ENCODE data around the gene SLC6A18.
"Not testable (repeated sequence)": the region's sequence is repeated elsewhere in the genome, so short reads cannot be mapped to it uniquely, and the experiment has no call there.

SLC6A18 gene

GRCh38 chr5:1279443-1280151, 54.4 kb downstream of the SLC6A18 start:
- no peak for DNase-seq

DNA sequence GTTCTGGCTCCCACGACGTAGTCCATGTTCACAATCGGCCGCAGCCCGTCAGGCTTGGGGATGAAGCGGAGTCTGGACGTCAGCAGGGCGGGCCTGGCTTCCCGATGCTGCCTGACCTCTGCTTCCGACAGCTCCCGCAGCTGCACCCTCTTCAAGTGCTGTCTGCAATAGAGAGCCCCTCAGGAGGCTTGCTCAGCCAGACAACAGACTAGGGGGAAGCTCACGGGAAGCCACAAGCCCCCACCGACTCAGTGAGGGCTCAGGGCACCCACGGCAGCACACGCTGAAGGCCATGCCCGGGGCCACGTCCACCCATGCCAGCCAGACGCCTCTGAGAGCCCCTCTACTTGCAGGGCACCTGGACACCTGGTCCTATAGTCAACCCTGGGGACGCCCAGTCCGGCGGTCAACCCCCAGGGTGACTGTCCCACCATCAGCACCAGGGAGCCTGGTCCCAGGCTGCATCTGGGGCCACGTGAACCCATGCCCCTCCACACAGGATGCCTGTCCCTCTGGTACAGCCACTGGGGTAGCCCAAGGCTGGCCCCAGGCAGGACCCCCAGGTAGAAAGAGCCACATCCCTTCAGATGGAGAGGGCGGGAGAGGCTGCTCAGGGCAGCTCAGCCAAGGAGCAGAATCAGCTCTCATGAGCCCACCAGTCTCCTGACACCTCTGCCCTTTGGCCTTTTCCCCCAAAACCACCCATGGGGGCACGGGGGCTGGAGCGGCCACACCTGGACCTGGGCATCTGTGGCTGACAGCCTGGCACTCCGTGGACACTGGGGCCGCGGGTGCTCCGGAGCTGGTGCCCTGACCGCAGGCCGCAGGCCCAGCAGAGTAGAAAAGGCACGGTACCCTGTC, 55.2 kb downstream of the SLC6A18 start:
- DNase-seq = no peak

DNA sequence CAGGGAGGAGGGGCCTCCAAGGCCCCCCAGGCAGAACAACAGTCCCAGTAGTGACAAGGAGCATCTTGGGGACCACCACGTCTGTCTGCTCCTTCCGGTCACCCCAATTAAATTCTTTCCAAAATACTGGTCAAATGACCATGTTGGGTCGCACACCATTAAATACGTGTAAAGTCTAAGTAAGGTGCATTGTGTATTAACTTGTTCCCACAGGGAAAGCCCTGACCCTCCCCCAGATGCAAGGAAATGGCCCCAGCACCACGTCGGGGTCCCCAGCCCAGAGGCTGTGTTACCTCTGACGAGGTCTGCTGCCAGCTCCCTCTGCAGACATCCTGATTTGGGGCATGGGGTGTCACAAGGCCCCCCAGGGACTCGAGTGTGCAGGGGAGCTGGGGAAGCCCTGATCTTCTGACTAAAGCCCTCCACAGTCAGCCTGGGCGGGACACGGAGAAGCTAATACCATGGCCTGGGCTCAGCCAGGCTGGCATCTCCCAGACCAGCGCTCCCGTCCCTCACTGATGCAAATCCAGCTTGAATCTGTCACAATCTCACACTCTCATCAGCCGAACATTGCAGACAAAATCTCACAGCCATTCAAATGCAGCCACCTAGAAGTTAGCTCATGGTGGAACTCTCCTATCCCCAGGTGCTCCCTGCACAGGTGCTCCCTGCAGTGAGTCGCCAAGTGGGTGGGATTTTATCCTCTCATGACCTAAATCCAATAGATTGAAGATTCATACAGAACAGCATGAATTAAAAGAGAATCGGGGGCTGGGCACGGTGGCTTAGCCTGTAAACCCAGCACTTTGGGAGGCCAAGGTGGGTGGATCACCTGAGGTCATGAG, 56.1 kb downstream of the SLC6A18 start:
- DNase-seq = no peak

GRCh38 chr5:1282131-1282992, 57.2 kb downstream of the SLC6A18 start:
- DNase-seq = peak; percentile 0

DNA sequence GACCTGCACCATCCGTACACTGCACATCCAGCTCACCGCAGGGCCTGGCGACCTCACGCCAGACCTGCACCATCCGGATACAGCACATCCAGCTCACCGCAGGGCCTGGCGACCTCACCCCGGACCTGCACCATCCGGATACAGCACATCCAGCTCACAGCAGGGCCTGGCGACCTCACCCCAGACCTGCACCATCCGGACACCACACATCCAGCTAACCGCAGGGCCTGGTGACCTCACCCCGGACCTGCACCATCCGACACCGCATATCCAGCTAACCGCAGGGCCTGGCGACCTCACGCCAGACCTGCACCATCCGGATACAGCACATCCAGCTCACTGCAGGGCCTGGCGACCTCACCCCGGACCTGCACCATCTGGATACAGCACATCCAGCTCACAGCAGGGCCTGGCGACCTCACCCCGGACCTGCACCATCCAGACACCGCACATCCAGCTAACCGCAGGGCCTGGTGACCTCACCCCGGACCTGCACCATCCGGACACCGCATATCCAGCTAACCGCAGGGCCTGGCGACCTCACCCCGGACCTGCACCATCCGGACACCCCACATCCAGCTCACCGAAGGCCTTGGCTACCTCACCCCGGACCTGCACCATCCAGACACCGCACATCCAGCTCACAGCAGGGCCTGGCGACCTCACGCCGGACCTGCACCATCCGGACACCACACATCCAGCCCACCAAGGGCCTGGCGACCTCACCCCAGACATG, 58.0 kb downstream of the SLC6A18 start:
- DNase-seq = not testable (repeated sequence)

DNA sequence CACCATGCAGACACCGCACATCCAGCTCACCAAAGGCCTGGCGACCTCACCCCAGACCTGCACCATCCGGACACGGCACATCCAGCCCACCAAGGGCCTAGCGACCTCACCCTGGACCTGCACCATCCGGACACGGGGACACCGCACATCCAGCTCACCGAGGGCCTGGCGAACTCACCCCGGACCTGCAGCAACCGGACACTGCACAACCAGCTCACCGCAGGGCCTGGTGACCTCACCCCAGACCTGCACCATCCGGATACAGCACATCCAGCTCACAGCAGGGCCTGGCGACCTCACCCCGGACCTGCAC, 58.5 kb downstream of the SLC6A18 start:
- not testable (repeated sequence) for DNase-seq

GRCh38 chr5:1284336-1284970, 59.3 kb downstream of the SLC6A18 start:
- DNase-seq = not testable (repeated sequence)

GRCh38 chr5:1285141-1285540, 60.0 kb downstream of the SLC6A18 start:
- DNase-seq = no peak

DNA sequence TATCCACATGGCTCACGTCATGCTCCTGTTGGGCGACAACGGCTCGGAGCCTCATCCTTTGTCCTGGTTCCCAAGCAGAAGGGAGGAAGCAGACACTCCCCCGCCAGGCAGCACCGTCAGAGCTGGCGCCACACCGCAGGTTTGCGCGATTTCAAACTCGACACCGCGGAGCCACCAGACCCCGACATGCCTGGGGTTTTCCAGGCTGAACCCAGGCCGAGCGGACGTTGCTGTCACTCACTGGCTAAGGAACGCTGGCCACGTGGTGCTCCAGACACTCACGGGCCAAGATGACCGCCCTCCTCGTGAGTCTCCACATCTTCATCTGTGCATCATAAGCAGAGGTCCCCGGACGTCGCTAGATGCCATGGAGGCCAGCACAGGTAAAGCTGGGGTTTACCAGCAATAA, 60.7 kb downstream of the SLC6A18 start:
- no peak for DNase-seq

DNA sequence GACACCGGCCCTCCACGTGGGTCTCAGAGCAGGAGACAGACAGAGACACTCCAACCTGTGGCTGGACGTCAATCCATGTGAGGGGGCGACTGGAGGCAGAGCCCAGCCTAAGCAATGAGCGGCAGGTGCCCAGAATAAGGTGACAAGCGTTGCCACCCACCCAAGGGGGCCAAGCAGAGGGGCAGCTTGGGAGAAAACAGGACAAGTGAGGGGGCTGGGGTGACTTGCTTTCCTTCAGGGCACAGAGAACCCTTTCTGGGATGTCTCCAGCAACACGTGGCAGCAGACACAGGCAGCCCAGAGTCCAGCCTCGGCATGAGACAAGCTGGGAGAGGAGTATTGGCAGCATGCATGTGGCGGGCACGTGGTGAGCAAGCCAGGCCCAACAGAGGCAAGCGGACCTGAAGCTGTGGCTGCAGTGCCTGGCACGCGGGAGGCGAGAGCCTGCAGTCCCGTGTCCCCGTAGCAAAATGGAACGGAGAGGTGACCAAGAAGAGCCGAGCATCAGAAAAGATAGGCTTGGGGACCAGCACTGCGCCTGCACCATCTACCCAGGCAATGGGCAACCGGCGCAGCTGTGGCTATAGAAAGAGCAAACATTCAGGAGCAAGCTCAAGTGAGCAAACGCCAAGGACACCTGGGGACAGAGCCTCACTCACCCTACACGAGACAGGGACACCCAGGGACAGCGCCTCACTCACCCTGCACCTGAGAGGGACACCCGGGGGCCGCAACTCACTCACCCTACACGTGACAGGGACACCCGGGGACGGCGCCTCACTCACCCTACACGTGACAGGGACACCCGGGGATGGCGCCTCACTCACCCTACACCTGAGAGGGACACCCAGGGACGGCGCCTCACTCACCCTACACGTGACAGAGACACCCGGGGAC, 63.5 kb downstream of the SLC6A18 start:
- DNase-seq = no peak

DNA sequence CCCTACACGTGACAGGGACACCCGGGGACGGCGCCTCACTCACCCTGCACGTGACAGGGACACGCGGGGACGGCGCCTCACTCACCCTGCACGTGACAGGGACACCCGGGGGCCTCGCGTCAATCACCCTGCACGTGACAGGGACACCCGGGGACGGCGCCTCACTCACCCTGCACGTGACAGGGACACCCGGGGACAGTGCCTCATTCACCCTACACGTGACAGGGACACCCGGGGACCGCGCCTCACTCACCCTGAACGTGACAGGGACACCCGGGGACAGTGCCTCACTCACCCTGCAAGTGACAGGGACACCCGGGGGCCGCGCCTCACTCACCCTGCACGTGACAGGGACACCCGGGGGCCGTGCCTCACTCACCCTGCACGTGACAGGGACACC, 64.4 kb downstream of the SLC6A18 start:
- not testable (repeated sequence) for DNase-seq

- not testable (repeated sequence) for DNase-seq
These were observed 65.8 kb downstream of the SLC6A18 start for GRCh38 chr5:1290956-1291355.

DNA sequence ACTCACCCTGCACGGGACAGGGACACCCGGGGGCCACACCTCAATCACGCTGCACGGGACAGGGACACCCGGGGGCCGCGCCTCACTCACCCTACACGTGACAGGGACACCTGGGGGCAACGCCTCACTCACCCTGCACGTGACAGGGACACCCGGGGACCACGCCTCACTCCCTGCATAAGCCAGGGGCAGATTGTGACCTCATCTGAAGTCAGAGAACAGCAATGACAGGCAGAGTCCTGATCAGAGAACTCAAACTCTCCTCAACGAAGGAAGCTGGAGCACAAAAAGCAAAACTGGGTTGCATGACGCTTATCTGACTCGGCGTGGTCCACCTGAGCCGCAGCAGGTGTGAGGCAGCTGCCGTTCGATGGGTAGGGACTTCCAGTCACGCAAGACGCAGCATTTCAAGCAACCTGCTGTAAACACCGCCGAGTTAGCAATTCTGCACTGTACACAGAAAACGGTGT, 66.5 kb downstream of the SLC6A18 start:
- no peak for DNase-seq

GRCh38 chr5:1292139-1292538, 67.0 kb downstream of the SLC6A18 start:
- no peak for DNase-seq

DNA sequence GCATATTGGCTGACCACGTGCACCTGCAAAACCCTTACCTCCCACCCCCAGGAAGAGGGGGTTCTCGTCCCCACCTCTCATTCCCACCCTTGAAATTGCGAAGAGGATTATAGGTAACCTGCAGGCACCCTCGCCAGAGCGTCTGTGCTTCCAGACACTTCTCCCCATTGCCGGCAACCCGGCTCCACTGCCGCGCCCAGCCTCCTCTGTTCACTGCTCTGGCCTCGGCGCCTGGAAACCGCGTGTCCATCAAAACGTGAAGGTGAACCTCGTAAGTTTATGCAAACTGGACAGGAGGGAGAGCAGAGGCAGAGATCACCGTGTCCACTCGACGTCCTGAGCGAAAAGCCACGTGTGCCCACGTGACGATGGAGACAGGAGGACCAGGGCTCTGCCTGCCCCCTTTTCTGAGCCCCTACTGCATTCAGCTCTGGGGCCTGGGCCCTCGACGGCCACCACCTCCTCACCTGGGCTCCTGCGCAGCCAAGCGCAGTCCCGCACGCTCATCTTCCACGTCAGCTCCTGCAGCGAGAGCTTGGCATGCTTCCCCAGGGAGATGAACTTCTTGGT, 67.8 kb downstream of the SLC6A18 start:
- DNase-seq = no peak

DNA sequence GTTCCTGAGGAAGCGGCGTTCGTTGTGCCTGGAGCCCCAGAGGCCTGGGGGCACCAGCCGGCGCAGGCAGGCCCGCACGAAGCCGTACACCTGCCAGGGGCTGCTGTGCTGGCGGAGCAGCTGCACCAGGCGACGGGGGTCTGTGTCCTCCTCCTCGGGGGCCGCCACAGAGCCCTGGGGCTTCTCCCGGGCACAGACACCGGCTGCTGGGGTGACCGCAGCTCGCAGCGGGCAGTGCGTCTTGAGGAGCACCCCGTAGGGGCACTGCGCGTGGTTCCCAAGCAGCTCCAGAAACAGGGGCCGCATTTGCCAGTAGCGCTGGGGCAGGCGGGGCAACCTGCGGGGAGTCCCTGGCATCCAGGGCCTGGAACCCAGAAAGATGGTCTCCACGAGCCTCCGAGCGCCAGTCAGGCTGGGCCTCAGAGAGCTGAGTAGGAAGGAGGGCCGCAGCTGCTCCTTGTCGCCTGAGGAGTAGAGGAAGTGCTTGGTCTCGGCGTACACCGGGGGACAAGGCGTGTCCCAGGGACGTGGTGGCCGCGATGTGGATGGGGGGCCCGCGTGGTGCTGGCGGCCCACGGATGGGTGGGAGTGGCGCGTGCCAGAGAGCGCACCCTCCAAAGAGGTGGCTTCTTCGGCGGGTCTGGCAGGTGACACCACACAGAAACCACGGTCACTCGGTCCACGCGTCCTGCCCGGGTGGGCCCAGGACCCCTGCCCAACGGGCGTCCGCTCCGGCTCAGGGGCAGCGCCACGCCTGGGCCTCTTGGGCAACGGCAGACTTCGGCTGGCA, 68.4 kb downstream of the SLC6A18 start:
- no peak for DNase-seq

DNA sequence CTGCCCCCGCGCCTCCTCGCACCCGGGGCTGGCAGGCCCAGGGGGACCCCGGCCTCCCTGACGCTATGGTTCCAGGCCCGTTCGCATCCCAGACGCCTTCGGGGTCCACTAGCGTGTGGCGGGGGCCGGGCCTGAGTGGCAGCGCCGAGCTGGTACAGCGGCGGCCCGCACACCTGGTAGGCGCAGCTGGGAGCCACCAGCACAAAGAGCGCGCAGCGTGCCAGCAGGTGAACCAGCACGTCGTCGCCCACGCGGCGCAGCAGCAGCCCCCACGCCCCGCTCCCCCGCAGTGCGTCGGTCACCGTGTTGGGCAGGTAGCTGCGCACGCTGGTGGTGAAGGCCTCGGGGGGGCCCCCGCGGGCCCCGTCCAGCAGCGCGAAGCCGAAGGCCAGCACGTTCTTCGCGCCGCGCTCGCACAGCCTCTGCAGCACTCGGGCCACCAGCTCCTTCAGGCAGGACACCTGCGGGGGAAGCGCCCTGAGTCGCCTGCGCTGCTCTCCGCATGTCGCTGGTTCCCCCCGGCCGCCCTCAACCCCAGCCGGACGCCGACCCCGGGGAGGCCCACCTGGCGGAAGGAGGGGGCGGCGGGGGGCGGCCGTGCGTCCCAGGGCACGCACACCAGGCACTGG, 69.1 kb downstream of the SLC6A18 start:
- DNase-seq = no peak

Data from midbrain (tissue), 1 donor.